ENCODE results near the gene BLOC1S3.

- TF ChIP-seq CTCF (optimal IDR thresholded peaks at IDR 0.05 in 1 of 3, IDR thresholded peaks at IDR 0.05 in 1 of 3, conservative IDR thresholded peaks at IDR 0.05 in 1 of 3; ENCODE audit: extremely low read depth in 1 of 3, insufficient read depth in 2 of 3, low read length in 3 of 3) (no peak), EZH2 (IDR thresholded peaks at IDR 0.05; ENCODE audit: low read length) (no peak)
These were observed 8.1 kb downstream of the BLOC1S3 start for GRCh38 chr19:45186509-45187334.

Measured in keratinocyte (primary cell).